RWPE1 (cell line): Measurements from ENCODE around the gene ZNF827.

Experiments
- CTCF ChIA-PET: fragments of 350-600 bp; sonication (Branson Sonifier 250); formaldehyde crosslinking; extraction: SDS; loops from one replicate; lab custom pipeline; 2021; lab: Yijun Ruan, JAX
- POLR2A ChIA-PET: fragments of 400-600 bp; formaldehyde crosslinking; extraction: SDS; loops from one replicate; lab custom pipeline; 2020; ENCODE audit warnings: antibody characterized with exemption; ENCODE audit not compliant: low non-redundant PET; lab: Yijun Ruan, JAX
- DNase-seq: peaks from one replicate; pipeline ENCODE4 v3.0.0; 2012; ENCODE audit warnings: low spot score
- H3K27ac ChIP-seq: fragments of 450-650 bp; 2 replicates; pipeline ENCODE4 v1.5.1; 2017
- TF ChIP-seq, protein P1 (sequence below): fragments of 450-650 bp; conservative IDR thresholded peaks from 2 replicates; pipeline ENCODE4 v1.5.1; 2017; ENCODE audit warnings: low read depth, mild to moderate bottlenecking

Gene ZNF827

GRCh38 chr4:145860897-145861296, 77.7 kb downstream of the ZNF827 start:
- TF ChIP-seq, protein P1, sequence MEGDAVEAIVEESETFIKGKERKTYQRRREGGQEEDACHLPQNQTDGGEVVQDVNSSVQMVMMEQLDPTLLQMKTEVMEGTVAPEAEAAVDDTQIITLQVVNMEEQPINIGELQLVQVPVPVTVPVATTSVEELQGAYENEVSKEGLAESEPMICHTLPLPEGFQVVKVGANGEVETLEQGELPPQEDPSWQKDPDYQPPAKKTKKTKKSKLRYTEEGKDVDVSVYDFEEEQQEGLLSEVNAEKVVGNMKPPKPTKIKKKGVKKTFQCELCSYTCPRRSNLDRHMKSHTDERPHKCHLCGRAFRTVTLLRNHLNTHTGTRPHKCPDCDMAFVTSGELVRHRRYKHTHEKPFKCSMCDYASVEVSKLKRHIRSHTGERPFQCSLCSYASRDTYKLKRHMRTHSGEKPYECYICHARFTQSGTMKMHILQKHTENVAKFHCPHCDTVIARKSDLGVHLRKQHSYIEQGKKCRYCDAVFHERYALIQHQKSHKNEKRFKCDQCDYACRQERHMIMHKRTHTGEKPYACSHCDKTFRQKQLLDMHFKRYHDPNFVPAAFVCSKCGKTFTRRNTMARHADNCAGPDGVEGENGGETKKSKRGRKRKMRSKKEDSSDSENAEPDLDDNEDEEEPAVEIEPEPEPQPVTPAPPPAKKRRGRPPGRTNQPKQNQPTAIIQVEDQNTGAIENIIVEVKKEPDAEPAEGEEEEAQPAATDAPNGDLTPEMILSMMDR = no peak
- CTCF ChIA-PET = no interaction called here
- DNase-seq = no peak
- no peak overlapping the region for H3K27ac ChIP-seq
- POLR2A ChIA-PET = no interaction called here

DNA sequence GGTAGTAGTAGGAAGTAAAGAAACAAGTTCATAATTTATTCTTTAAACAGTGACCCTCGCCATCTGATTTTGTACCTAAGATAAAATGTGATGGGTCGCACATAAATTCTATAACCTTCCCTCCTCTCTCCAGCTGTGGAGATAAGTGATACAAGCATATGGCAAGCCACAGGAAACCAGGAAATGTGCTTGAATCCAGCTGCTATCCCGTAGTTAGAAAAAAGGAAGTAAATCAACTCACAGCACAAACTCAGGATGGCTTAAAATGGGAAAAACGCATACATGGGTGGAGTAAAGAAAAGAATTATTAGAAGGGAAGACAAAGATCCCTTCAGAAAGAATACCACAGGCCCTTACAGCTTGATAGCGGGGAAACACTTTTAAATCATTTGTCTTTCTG, 78.2 kb downstream of the ZNF827 start:
- no peak overlapping the region for H3K27ac ChIP-seq
- ChIA-PET POLR2A (no interaction called here), CTCF (no interaction called here)
- TF ChIP-seq, protein P1 = no peak
- no peak for DNase-seq

GRCh38 chr4:145859926-145860325, 78.7 kb downstream of the ZNF827 start:
- POLR2A ChIA-PET = no interaction called here
- CTCF ChIA-PET = no interaction called here
- no peak overlapping the region for H3K27ac ChIP-seq
- TF ChIP-seq, protein P1 = no peak
- DNase-seq = no peak

- ChIA-PET POLR2A (no interaction called here), CTCF (interaction anchor here (0.5 kb wide), 1 partner anchor 11 kb away, joined by 3 read pairs; no protein-coding TSS in a partner anchor)
- no peak overlapping the region for H3K27ac ChIP-seq
- no peak for DNase-seq
- TF ChIP-seq, protein P1 = no peak
Observed at GRCh38 chr4:145859426-145859825, 79.2 kb downstream of the ZNF827 start.

DNA sequence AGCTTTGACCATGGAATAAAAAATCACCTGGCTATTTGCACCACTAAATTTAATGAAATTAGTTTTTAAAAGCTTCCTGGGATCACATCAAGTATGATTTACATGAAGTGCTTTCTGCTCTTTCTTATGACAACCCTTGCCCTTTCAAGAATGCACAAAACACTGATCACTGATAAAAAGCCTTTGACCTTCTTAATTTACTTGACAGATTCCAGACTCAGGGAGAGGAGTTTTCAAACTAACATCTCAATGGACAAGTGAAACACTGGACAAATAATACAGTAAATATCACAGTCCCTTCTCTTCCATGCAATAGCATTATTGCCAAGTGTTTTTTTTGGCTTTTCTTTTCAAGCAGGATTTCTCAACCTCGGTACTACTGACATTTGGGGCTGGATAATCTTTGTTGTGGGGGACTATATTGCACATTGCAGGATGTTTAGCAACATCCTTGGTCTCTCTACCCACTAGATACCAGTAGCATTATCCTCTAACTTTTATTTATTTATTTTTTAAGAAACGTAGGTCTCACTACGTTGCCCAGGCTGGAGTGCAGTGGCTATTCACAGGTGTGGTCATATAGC, 86.3 kb downstream of the ZNF827 start:
- DNase-seq = no peak
- POLR2A ChIA-PET = no interaction called here
- TF ChIP-seq, protein P1 = no peak
- no peak overlapping the region for H3K27ac ChIP-seq
- CTCF ChIA-PET = interaction anchor here (1.1 kb wide), 1 partner anchor 11 kb away, joined by 3 read pairs; no protein-coding TSS in a partner anchor

GRCh38 chr4:145851511-145852201, 87.0 kb downstream of the ZNF827 start:
- no peak overlapping the region for H3K27ac ChIP-seq
- TF ChIP-seq, protein P1 = no peak
- POLR2A ChIA-PET = no interaction called here
- CTCF ChIA-PET = interaction anchor here (0.7 to 1.1 kb wide), 2 partner anchors 10 to 46 kb away, joined by 3 to 6 read pairs; no protein-coding TSS in a partner anchor
- no peak for DNase-seq
